IPS-18c (cell line): ENCODE data around the gene NDUFC2.
"Not testable (repeated sequence)": the region's sequence is repeated elsewhere in the genome, so short reads cannot be mapped to it uniquely, and the experiment has no call there.

Experiments
- H3K4me3 ChIP-seq: 2 replicates; pipeline ENCODE4 v1.7.0; 2013; ENCODE audit warnings: low read depth, mild to moderate bottlenecking, low read length, moderate library complexity; ENCODE audit not compliant: insufficient read depth
- H3K9me3 ChIP-seq: one replicate; pipeline ENCODE4 v1.6.1; 2013; ENCODE audit warnings: mild to moderate bottlenecking, low read length, moderate library complexity; ENCODE audit not compliant: control insufficient read depth, insufficient read depth

The NDUFC2 gene

GRCh38 chr11:78040691-78041379 is 38.8 kb downstream of the NDUFC2 start:
- Histone ChIP-seq H3K9me3 (peaks cover 2% of the 10 kb centered on the region), H3K4me3 (no peak overlapping the region)

DNA sequence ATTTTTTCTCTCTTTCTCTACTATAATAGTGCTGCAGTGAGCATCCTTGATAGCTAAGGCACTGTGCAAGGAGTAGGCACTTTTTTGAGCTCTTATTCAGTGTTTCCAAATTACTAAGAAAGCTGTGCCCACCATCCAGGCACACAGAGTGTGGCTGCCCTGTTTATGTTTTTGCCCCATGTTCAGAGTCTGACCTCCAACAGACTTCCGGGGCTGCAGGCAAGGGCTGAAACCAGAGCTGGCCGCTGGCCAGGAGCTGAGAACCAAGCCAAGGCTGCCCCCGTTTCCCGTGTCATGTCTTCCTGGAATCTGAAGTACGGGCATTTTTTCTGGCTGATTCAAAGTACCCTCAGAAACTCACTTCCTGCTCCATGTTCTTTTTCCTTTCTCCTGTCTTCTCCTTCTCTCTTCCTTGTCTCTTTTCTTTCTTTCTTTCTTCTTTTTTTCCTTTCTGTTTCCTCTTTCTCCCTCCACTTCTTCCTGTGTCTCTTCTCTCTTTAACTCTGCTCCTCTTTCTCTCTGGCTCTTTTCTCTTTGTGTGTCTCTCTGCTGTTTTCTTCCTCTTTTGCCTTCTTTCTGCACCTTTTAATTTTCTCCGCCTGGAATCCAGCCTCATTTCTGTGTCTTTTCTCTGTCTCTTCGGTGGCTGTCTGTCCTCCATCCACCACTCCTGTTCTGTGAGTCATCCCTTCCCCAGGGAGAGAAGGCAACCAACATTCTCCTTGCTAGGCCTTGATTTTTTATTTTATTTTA is 39.6 kb downstream of the NDUFC2 start:
- Histone ChIP-seq H3K4me3 (no peak overlapping the region), H3K9me3 (peaks cover 2% of the 10 kb centered on the region)

DNA sequence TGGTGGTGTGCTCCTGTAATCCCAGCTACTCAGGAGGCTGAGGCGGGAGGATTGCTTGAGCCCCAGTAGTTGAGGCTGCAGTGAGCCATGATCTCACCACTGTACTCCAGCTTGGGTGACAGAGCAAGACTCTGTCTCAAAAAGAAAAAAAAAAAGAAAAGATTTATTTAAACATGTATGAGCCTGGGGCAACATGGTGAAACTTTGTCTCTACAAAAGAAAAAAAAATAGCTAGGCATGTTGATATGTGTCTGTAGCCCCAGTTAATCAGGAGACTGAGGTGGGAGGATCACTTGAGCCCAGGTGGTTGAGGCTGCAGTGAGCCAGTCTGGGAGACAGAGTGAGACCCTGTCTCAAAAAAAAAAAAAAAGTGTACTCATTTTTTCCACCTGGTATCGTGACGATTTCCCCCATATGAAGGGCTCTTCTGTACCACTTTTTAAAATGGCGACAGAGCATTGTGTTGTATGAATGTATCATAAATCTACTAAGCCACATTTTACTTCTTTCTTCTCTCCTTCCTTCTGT is 40.2 kb downstream of the NDUFC2 start:
- Histone ChIP-seq H3K4me3 (no peak overlapping the region), H3K9me3 (peaks cover 2% of the 10 kb centered on the region)

DNA sequence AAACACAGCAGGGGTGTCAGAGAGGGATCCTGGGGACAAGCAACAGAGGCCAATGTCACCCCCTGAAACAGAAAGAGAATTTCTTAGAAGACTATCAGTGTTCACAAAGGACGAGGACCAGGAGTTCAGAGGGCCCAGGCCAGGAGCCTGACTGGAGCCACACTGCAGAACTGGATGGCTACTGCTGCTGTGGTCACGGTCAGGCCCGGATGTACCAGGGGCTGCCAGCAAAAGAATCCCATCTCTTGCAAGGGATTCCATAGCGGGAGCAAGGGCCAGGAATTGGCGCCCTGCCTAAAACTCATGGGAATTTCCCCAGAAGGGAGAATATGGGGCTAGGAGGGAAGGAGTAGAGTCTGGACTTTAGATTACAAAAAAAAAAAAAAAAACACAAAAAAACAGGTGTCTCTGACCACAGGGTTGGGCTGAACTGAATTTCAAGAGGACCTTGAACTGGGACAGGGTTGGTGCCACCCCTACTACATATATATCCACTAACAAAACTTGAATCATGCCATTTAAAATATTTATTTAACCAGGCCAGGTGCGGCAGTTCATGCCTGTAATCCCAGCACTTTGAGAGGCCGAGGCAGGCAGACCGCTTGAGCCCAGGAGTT is 40.9 kb downstream of the NDUFC2 start:
- peaks cover 2% of the 10 kb centered on the region for H3K9me3 ChIP-seq
- no peak overlapping the region for H3K4me3 ChIP-seq

DNA sequence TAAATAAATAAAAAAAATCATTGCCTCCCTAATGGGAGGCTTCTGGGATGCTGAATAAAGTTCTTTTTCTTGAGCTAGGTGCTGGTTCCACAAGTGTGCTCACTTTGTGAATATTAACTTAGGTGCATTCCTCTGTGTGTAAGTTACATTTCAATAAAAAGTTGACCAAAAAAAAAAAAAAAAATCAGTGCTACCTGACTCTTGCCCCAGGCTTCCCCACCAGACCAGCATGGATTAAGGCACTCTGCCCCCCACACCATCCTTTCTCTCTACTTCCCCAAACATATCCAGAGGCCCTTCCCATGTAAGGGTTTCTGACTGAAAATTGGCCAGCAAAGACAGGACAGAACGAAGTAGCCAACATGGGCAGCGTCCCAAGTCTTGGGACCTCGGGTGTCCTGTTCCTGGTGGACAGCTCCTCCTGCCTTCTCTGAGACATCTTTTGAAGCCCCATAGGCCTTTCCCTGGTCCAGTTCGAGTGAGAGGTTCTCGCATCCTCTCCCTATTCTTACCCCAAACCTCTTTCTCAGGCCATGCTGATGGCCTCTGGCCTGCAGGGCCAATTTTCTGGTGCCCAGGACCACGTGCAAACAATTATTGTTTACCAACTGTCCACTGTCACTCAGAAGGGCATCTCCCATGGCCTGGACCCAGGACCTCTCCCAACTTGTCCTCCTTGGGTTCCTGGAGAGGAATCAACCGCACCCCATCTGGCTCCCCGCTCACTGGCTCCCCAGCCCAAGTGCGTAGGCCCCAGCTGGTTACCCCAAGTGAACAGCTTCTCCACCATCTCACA is 41.6 kb downstream of the NDUFC2 start:
- Histone ChIP-seq H3K4me3 (no peak overlapping the region), H3K9me3 (no peaks in the 10 kb centered on the region)

DNA sequence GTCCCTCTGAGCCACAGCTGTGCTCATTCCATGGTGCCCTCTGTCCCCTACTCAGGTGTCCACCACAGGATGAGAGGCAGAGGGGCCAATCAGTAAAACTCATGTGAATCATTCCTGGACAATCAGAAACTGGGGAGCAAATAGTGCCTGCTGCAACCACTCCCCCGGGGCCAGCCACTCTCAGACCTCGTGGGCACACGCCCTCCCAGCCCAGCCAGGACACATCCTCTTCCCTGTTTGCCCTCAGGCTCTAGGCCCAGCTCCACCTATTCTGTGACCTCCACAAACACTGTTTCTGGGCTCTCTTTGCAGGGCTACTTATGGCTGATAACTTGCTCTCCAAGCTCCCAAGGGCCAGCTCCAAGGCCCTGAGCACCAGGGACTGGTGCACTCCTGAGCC is 42.6 kb downstream of the NDUFC2 start:
- H3K9me3 ChIP-seq, result no peaks in the 10 kb centered on the region

GRCh38 chr11:78036313-78036712 is 43.3 kb downstream of the NDUFC2 start:
- H3K4me3 ChIP-seq, result no peak overlapping the region

More for the DNA sequence above, 42.6 kb downstream of the NDUFC2 start:
- H3K4me3 ChIP-seq, result no peak overlapping the region

GRCh38 chr11:78034623-78035022 is 45.0 kb downstream of the NDUFC2 start:
- H3K9me3 ChIP-seq, result no peaks in the 10 kb centered on the region
- no peak overlapping the region for H3K4me3 ChIP-seq

More at GRCh38 chr11:78036313-78036712, 43.3 kb downstream of the NDUFC2 start:
- no peaks in the 10 kb centered on the region for H3K9me3 ChIP-seq

DNA sequence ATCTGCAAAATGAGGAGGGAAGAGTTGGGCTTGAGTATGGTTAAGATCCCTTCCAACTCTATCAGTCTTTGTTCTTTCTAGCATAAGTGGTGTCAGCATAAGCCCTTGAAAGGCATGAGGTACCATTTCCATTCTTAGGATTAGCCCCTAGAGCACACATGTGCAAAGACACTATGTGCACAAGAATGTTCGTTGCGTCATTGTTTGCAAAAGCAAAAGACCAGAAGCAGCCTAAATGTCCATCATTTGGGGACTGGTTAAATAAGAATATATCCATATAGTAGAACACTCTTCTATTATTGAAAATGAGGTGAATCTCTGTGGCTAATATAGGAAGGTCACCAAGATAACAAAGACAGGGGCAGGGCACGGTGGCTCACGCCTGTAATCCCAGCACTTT is 46.6 kb downstream of the NDUFC2 start:
- Histone ChIP-seq H3K9me3 (no peaks in the 10 kb centered on the region), H3K4me3 (no peak overlapping the region)

DNA sequence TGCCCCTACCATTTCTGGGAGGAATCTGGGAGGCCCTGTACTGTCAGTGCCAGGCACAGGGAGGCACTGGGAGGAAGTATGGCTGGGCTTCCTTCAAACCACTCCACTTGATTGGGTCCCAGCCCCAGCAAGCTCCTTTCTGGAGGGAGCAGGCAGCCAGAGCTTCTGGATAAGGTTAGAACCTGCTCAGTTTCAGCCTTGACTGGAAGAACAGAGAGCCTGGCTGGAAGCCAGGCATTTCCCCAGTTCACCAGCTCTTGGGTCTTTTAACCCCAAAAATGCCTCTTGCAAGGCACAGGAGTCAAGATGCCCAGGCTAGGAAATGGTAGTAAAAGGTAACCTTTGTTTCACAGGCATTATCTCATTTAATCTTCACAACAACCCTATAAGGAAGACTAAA is 47.6 kb downstream of the NDUFC2 start:
- Histone ChIP-seq H3K9me3 (no peaks in the 10 kb centered on the region), H3K4me3 (no peak overlapping the region)

DNA sequence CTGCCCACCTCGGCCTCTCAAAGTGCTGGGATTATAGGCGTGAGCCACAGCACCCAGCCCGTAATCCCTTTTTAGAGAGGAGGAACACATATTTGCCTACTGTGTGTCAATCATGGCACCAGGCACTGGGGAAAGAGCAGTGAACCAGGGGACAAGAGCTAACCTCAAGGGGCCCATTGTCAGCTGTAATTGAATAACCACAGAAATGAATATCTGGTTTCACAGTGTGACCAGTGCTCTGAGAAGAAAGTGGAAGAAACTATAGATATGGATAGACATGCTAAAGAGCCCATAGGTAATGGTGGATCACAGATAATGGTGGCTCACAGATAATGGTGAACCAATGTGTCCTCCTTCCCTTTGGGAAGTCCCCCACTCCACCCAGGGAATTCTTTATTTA is 48.0 kb downstream of the NDUFC2 start:
- H3K9me3 ChIP-seq, result no peaks in the 10 kb centered on the region
- no peak overlapping the region for H3K4me3 ChIP-seq

DNA sequence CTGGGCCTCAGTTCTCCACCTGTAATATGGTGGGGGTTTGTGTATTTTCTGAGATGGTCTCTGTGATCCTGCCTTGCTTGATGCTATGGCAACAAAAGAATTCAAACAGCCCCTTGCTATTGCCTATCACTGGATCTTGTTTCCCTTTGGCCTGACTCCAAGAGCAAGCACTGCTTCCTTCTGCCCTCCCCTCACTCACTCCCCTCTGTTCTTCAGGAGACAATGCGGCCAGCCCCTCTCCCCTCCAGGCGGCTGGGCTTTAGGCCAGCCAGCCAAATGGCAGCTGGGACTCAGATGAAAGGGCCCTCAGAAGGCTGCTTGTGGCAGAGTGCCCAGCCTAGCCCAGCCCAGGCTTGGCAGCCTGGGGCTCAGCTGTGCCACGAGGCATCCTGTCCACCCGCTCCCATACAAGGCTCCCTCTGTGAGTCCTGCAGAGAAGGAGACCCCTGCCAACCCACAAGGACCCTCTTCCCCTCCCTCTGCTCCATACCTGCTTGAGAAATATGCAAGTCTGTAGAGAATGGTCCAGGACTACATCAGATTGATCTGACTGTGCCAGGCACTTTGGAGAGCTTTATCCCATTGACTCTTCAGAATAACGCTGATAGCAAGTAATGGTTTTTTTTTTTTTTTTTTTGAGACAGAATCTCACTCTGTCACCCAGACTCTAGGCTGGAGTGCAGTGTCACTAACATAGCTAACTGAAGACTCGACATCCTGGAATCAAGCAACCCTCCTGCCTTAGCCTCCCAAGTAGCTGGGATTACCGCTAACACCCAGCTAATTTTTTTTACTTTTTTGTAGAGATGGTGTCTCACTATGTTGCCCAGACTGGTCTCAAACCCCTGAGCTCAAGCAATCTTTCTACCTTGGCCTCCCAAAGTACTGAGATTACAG is 49.0 kb downstream of the NDUFC2 start:
- no peaks in the 10 kb centered on the region for H3K9me3 ChIP-seq
- no peak overlapping the region for H3K4me3 ChIP-seq

DNA sequence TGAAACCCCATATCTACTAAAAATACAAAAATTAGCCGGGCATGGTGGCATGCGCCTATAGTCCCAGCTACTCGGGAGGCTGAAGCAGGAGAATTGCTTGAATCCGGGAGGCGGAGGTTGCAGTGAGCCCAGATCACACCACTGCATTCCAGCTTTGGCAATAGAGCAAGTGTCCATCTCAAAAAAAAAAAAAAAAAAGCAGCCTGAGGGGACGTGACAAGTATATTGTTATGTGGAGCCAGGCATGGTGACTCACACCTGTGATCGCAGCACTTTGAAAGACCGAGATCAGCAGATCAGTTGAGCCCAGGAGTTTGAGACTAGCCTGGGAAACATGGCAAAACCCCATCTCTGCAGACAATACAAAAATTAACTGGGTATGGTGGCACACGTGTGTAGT is 51.2 kb downstream of the NDUFC2 start:
- H3K4me3 ChIP-seq, H3K9me3 ChIP-seq: not testable (repeated sequence)

GRCh38 chr11:78027759-78028158 is 51.9 kb downstream of the NDUFC2 start:
- no peaks in the 10 kb centered on the region for H3K9me3 ChIP-seq
- H3K4me3 ChIP-seq, result no peak overlapping the region

DNA sequence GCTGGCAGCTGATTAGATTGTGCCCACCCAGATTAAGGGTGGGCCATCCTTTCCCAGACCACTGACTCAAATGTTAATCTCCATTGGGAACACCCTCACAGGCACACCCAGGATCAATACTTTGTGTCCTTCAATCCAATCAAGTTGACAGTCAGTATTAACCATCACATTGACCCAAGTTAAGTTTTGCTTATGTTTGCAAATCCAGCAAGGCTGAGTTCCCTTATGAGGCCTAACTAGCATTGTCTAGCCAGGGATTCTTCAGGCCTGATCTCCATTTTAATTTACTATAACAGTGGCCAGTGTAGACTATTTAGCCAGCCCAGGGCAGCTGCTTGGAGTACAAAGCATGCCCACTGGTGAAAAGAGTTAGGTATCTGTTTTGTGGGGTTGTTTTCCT is 54.3 kb downstream of the NDUFC2 start:
- no peak overlapping the region for H3K4me3 ChIP-seq
- H3K9me3 ChIP-seq, result no peaks in the 10 kb centered on the region

- Histone ChIP-seq H3K4me3 (peak overlapping the region; percentile 77), H3K9me3 (no peaks in the 10 kb centered on the region)
Observed at GRCh38 chr11:78023426-78023825, 56.2 kb downstream of the NDUFC2 start.
